MM.1S (cell line): ENCODE data around the gene LAMTOR1.

Experiments
- EZH2 ChIP-seq: fragments of 300-600 bp; sonication (generic); optimal IDR thresholded peaks from 2 replicates; pipeline ENCODE3; 2017; ENCODE audit warnings: low read depth, mild to moderate bottlenecking, antibody characterized with exemption, low read length, mixed read lengths
- TF ChIP-seq, protein P1 (sequence below): fragments of 300-600 bp; sonication (generic); IDR thresholded peaks from 2 replicates; pipeline ENCODE4 v1.5.1; 2016; ENCODE audit warnings: antibody characterized with exemption, low read length, mixed read lengths

DNA sequence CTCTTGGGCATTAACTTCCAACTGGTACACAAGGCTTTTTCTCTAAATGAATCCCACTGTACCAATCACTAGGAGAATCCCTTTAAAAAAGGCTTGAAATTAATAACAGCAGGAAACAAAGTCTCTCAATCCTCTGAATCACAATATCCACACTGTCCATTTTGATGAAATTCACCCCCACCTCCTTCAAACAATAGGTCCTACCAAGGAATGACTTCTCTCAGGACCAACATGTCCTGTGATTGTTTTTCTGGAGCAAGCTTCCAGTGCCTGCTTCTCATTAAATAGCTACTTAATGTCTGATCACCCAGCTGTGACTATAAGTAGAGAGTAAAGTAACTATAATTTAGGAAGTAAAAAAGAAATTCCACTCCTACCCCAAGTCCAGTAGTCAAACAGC, 35.8 kb downstream of the LAMTOR1 start:
- TF ChIP-seq, protein P1, sequence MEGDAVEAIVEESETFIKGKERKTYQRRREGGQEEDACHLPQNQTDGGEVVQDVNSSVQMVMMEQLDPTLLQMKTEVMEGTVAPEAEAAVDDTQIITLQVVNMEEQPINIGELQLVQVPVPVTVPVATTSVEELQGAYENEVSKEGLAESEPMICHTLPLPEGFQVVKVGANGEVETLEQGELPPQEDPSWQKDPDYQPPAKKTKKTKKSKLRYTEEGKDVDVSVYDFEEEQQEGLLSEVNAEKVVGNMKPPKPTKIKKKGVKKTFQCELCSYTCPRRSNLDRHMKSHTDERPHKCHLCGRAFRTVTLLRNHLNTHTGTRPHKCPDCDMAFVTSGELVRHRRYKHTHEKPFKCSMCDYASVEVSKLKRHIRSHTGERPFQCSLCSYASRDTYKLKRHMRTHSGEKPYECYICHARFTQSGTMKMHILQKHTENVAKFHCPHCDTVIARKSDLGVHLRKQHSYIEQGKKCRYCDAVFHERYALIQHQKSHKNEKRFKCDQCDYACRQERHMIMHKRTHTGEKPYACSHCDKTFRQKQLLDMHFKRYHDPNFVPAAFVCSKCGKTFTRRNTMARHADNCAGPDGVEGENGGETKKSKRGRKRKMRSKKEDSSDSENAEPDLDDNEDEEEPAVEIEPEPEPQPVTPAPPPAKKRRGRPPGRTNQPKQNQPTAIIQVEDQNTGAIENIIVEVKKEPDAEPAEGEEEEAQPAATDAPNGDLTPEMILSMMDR: no peak
- TF ChIP-seq EZH2: no peak
